PC-9 (cell line): ENCODE results near the gene TNP1. TPM values are rescaled to one million over a fixed set of nuclear protein-coding genes. Genes with fewer than 3 reads are reported as not detected.

Source experiments
- BruUV-seq: library from RNA; stranded (reverse); fragments of 400-500 nt; replicated peaks from 2 replicates; lab custom pipeline; 2021; lab: Mats Ljungman, UMichigan
- CTCF ChIA-PET: fragments of 300-600 bp; sonication (Branson Sonifier 250); formaldehyde crosslinking; loops from one replicate; lab custom pipeline; 2022; ENCODE audit warnings: antibody characterized with exemption; lab: Charles Lee
- POLR2A ChIA-PET: fragments of 300-600 bp; sonication (Branson Sonifier 250); formaldehyde crosslinking; loops from one replicate; lab custom pipeline; 2022; ENCODE audit warnings: antibody characterized with exemption; ENCODE audit not compliant: unreplicated experiment; lab: Charles Lee
- DNase-seq, 2 experiments: peaks; one replicate each; pipeline versions ENCODE4 v3.0.0 to v3.0.0-alpha.2; 2015 to 2022; ENCODE audit warnings: mixed read lengths in 1 of 2
- H2AFZ ChIP-seq: fragments of 200-600 bp; sonication (generic); 2 replicates; pipeline ENCODE4 v1.8.1; 2017; ENCODE audit warnings: antibody characterized with exemption
- H3F3A ChIP-seq: fragments of 200-600 bp; sonication (generic); 2 replicates; pipeline ENCODE4 v1.8.1; 2017; ENCODE audit warnings: antibody characterized with exemption, mild to moderate bottlenecking, low read depth; ENCODE audit not compliant: insufficient read depth
- H3K27ac ChIP-seq: fragments of 200-600 bp; sonication (generic); 2 replicates; pipeline ENCODE4 v1.6.1; 2016; ENCODE audit warnings: mixed run types
- H3K27me3 ChIP-seq: fragments of 200-600 bp; sonication (generic); 2 replicates; pipeline ENCODE4 v1.6.1; 2016; ENCODE audit warnings: low read depth, mixed run types; ENCODE audit not compliant: insufficient read depth
- H3K36me3 ChIP-seq: fragments of 200-600 bp; sonication (generic); 2 replicates; pipeline ENCODE4 v1.6.1; 2016; ENCODE audit warnings: low read depth, mixed run types
- H3K4me1 ChIP-seq: fragments of 200-600 bp; sonication (generic); replicated peaks from 2 replicates; pipeline ENCODE4 v1.6.1; 2016; ENCODE audit warnings: mixed run types; ENCODE audit not compliant: insufficient read depth
- H3K4me2 ChIP-seq: fragments of 200-600 bp; sonication (generic); 2 replicates; pipeline ENCODE4 v1.6.1; 2017; ENCODE audit warnings: mixed run types
- H3K4me3 ChIP-seq: fragments of 200-600 bp; sonication (generic); 2 replicates; pipeline ENCODE4 v1.6.1; 2016; ENCODE audit warnings: mixed run types
- H3K79me2 ChIP-seq: fragments of 200-600 bp; sonication (generic); 2 replicates; pipeline ENCODE4 v1.6.1; 2017; ENCODE audit warnings: low read depth, mixed run types
- H3K9me2 ChIP-seq: fragments of 200-600 bp; sonication (generic); 2 replicates; pipeline ENCODE4 v1.8.1; 2017; ENCODE audit warnings: mild to moderate bottlenecking; ENCODE audit not compliant: insufficient read depth
- H3K9me3 ChIP-seq: fragments of 200-600 bp; sonication (generic); 2 replicates; pipeline ENCODE4 v1.8.1; 2016; ENCODE audit warnings: low read depth; ENCODE audit not compliant: insufficient read depth
- H4K20me1 ChIP-seq: fragments of 200-600 bp; sonication (generic); 2 replicates; pipeline ENCODE4 v1.8.1; 2017; ENCODE audit not compliant: insufficient read depth
- CTCF ChIP-seq: fragments of 200-600 bp; sonication (generic); conservative IDR thresholded peaks from 2 replicates; pipeline ENCODE4 v1.6.1; 2017; ENCODE audit warnings: mixed run types, antibody characterized with exemption, mild to moderate bottlenecking, moderate library complexity
- EZH2 ChIP-seq: fragments of 200-600 bp; sonication (generic); IDR thresholded peaks from 2 replicates; pipeline ENCODE4 v1.8.0; 2017; ENCODE audit warnings: antibody characterized with exemption, low read depth
- intact Hi-C: fragments of 100-400 bp; cut with micrococcal nuclease; formaldehyde crosslinking; loops from one replicate; pipeline ENCODE4 v1.10.0; 2022; ENCODE audit not compliant: unreplicated experiment
- total RNA-seq: library from RNA; stranded (reverse); gene quantifications from 2 replicates; pipeline ENCODE4 v1.2.3, GENCODE V29; 2021

Gene TNP1
- total RNA-seq, 1 experiment from 2014 or later = not detected

- CTCF ChIA-PET = no interaction called here
- Histone ChIP-seq H3K79me2 (no peaks in the 10 kb centered on the region), H3F3A (no peaks in the 10 kb centered on the region), H3K9me3 (no peaks in the 10 kb centered on the region; the same call in 1 of the 2 replicates), H3K27me3 (no peaks in the 10 kb centered on the region), H3K36me3 (no peaks in the 10 kb centered on the region), H3K4me3 (no peak overlapping the region), H3K27ac (no peak overlapping the region), H2AFZ (no peak overlapping the region), H3K4me1 (no peaks in the 10 kb centered on the region), H3K9me2 (no peaks in the 10 kb centered on the region), H4K20me1 (no peaks in the 10 kb centered on the region), H3K4me2 (no peak overlapping the region)
- POLR2A ChIA-PET = interaction anchor here (0.6 kb wide), 2 partner anchors 257 to 1365 kb away, joined by 4 to 7 read pairs; no protein-coding TSS in a partner anchor
- intact Hi-C loops = no loop called here
- no TSS peak for BruUV-seq
- DNase-seq = peak in 1 of 2 experiments; percentile 69
- no peak for TF ChIP-seq CTCF
- no peak for TF ChIP-seq EZH2
Measured at GRCh38 chr2:216849987-216850386, 9.9 kb downstream of the TNP1 start.

GRCh38 chr2:216845426-216845825 lies 14.4 kb downstream of the TNP1 start:
- no peaks in the 10 kb centered on the region for H3F3A ChIP-seq
- no peaks in the 10 kb centered on the region for H3K79me2 ChIP-seq
- no peak overlapping the region for H2AFZ ChIP-seq
- H3K9me2 ChIP-seq = no peaks in the 10 kb centered on the region
- no peaks in the 10 kb centered on the region for H4K20me1 ChIP-seq
- no peak overlapping the region for H3K4me2 ChIP-seq
- no peaks in the 10 kb centered on the region for H3K36me3 ChIP-seq
- no peaks in the 10 kb centered on the region for H3K4me1 ChIP-seq
- intact Hi-C loops = no loop called here
- no TSS peak for BruUV-seq
- H3K27ac ChIP-seq = no peak overlapping the region
- no peak for DNase-seq
- TF ChIP-seq CTCF = no peak
- TF ChIP-seq EZH2 = no peak
- CTCF ChIA-PET = no interaction called here
- no peaks in the 10 kb centered on the region; the same call in 1 of the 2 replicates for H3K9me3 ChIP-seq
- no peaks in the 10 kb centered on the region for H3K27me3 ChIP-seq
- POLR2A ChIA-PET = no interaction called here
- H3K4me3 ChIP-seq = no peak overlapping the region

GRCh38 chr2:216842636-216843035 lies 17.2 kb downstream of the TNP1 start:
- intact Hi-C loops = no loop called here
- Histone ChIP-seq H3K27me3 (no peaks in the 10 kb centered on the region), H3K4me3 (no peak overlapping the region), H3K4me1 (no peaks in the 10 kb centered on the region), H4K20me1 (no peaks in the 10 kb centered on the region), H3K4me2 (no peak overlapping the region), H3F3A (no peaks in the 10 kb centered on the region), H3K9me3 (no peaks in the 10 kb centered on the region; the same call in 1 of the 2 replicates), H3K27ac (no peak overlapping the region), H3K36me3 (no peaks in the 10 kb centered on the region), H3K79me2 (no peaks in the 10 kb centered on the region), H2AFZ (no peak overlapping the region), H3K9me2 (no peaks in the 10 kb centered on the region)
- CTCF ChIA-PET = no interaction called here
- DNase-seq = no peak
- TF ChIP-seq CTCF = no peak
- TF ChIP-seq EZH2 = no peak
- no TSS peak for BruUV-seq
- POLR2A ChIA-PET = interaction anchor here (0.6 kb wide), 1 partner anchor 41 kb away, joined by 7 read pairs; no protein-coding TSS in a partner anchor
